Smooth muscle cell (in vitro differentiated cells): ENCODE results near the gene BOC. TPM values are rescaled to one million over a fixed set of nuclear protein-coding genes. Genes with fewer than 3 reads are reported as not detected.

Experiments used
- DNase-seq: peaks from one replicate; lab custom pipeline; 2025; ENCODE audit not compliant: unreplicated experiment; lab: John Stamatoyannopoulos, UW
- H2AFZ ChIP-seq: fragments of 200-600 bp; sonication (generic); 2 replicates; pipeline ENCODE4 v1.6.0; 2016; ENCODE audit warnings: antibody characterized with exemption, low read depth, mild to moderate bottlenecking
- H3F3A ChIP-seq: fragments of 200-600 bp; sonication (generic); 2 replicates; pipeline ENCODE4 v1.6.0; 2017; ENCODE audit warnings: antibody characterized with exemption, low read depth
- H3K27ac ChIP-seq: fragments of 200-600 bp; sonication (generic); 2 replicates; pipeline ENCODE4 v1.5.1; 2016; ENCODE audit warnings: low read depth, mild to moderate bottlenecking
- H3K27me3 ChIP-seq: fragments of 200-600 bp; sonication (generic); 2 replicates; pipeline ENCODE4 v1.6.1; 2016; ENCODE audit warnings: low read depth, mild to moderate bottlenecking
- H3K36me3 ChIP-seq: fragments of 200-600 bp; sonication (generic); 2 replicates; pipeline ENCODE4 v1.5.1; 2016; ENCODE audit warnings: low read depth
- H3K4me1 ChIP-seq: fragments of 200-600 bp; sonication (generic); 2 replicates; pipeline ENCODE4 v1.5.1; 2016; ENCODE audit warnings: low read depth
- H3K4me2 ChIP-seq: fragments of 200-600 bp; sonication (generic); 2 replicates; pipeline ENCODE4 v1.6.0; 2016; ENCODE audit warnings: mild to moderate bottlenecking
- H3K4me3 ChIP-seq: fragments of 200-600 bp; sonication (generic); 2 replicates; pipeline ENCODE4 v1.5.1; 2016; ENCODE audit warnings: mild to moderate bottlenecking
- H3K79me2 ChIP-seq: fragments of 200-600 bp; sonication (generic); 2 replicates; pipeline ENCODE4 v1.6.0; 2016; ENCODE audit warnings: low read depth, mild to moderate bottlenecking
- H3K9ac ChIP-seq: fragments of 200-600 bp; sonication (generic); 2 replicates; pipeline ENCODE4 v1.6.0; 2016; ENCODE audit warnings: low read depth
- H3K9me3 ChIP-seq: fragments of 200-600 bp; sonication (generic); replicated peaks from 2 replicates; pipeline ENCODE4 v1.5.1; 2016; ENCODE audit warnings: low read depth
- H4K20me1 ChIP-seq: fragments of 200-600 bp; sonication (generic); 2 replicates; pipeline ENCODE4 v1.6.0; 2016; ENCODE audit warnings: low read depth
- WGBS: methylation state at CpG from one replicate; pipeline ENCODE4 v1.1.7; 2016; ENCODE audit warnings: low lambda C conversion rate; 5-methylcytosine and 5-hydroxymethylcytosine counted together
- polyA plus RNA-seq: library from polyadenylated mRNA; unstranded; fragments of >200 nt; fragmentation: Nextera tagmentation; extraction: Ambion mirVana; gene quantifications from 2 replicates; pipeline ENCODE4 v1.2.1, GENCODE V29; 2016
- total RNA-seq: library from RNA; depleted of rRNA; stranded (reverse); fragments of >200 nt; gene quantifications from 2 replicates; pipeline ENCODE4 v1.2.3, GENCODE V29; 2014
- TF ChIP-seq, protein P1 (sequence below): fragments of 200-600 bp; sonication (generic); IDR thresholded peaks from 2 replicates; pipeline ENCODE4 v1.5.1; 2017; ENCODE audit warnings: borderline replicate concordance, mild to moderate bottlenecking, antibody characterized with exemption; ENCODE audit not compliant: insufficient read depth, poor library complexity, severe bottlenecking

Gene BOC
- total and polyA plus RNA-seq, 2 experiments from 2014 or later, result 19.5 to 31.2 TPM

- Histone ChIP-seq H3K27ac (no peak overlapping the region), H3K9ac (no peak overlapping the region), H3K36me3 (no peaks in the 10 kb centered on the region), H3K79me2 (no peaks in the 10 kb centered on the region), H3K9me3 (no peaks in the 10 kb centered on the region), H4K20me1 (no peaks in the 10 kb centered on the region), H3K4me2 (no peak overlapping the region), H3K27me3 (no peaks in the 10 kb centered on the region), H3K4me3 (no peak overlapping the region), H3F3A (no peaks in the 10 kb centered on the region), H3K4me1 (no peaks in the 10 kb centered on the region), H2AFZ (no peak overlapping the region)
- 95% methylated on average over 2 of the region's 2 CpGs for WGBS
- TF ChIP-seq, protein P1, sequence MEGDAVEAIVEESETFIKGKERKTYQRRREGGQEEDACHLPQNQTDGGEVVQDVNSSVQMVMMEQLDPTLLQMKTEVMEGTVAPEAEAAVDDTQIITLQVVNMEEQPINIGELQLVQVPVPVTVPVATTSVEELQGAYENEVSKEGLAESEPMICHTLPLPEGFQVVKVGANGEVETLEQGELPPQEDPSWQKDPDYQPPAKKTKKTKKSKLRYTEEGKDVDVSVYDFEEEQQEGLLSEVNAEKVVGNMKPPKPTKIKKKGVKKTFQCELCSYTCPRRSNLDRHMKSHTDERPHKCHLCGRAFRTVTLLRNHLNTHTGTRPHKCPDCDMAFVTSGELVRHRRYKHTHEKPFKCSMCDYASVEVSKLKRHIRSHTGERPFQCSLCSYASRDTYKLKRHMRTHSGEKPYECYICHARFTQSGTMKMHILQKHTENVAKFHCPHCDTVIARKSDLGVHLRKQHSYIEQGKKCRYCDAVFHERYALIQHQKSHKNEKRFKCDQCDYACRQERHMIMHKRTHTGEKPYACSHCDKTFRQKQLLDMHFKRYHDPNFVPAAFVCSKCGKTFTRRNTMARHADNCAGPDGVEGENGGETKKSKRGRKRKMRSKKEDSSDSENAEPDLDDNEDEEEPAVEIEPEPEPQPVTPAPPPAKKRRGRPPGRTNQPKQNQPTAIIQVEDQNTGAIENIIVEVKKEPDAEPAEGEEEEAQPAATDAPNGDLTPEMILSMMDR, result no peak
- no peak for DNase-seq
Observed at GRCh38 chr3:113329757-113330156, 118.4 kb downstream of the BOC start.

DNA sequence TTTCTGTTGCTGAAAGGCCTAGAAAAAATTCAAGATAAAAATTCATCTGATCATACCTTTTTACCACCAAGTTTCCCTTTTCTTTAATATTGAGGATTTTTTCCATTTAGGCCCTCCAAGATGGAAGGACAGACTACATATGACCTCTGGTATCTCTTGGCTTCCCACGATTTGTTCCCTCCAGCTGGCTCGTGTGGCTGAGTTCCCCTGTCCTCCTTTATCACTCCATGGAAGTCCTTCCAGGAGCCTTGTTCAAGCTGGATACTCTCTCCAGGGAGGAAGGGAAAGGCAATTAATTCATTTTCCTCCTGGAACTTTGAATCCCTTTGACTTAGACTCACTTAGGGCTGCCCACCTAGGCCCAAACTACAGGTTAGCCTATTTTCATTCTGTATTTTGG lies 119.4 kb downstream of the BOC start:
- H3K4me1 ChIP-seq, result no peaks in the 10 kb centered on the region
- H4K20me1 ChIP-seq, result no peaks in the 10 kb centered on the region
- WGBS, result 94% methylated on average over 2 of the region's 2 CpGs
- no peaks in the 10 kb centered on the region for H3K27me3 ChIP-seq
- TF ChIP-seq, protein P1, result no peak
- no peak overlapping the region for H3K4me2 ChIP-seq
- no peaks in the 10 kb centered on the region for H3K79me2 ChIP-seq
- H2AFZ ChIP-seq, result no peak overlapping the region
- H3K4me3 ChIP-seq, result no peak overlapping the region
- H3K36me3 ChIP-seq, result no peaks in the 10 kb centered on the region
- no peak for DNase-seq
- H3K9me3 ChIP-seq, result no peaks in the 10 kb centered on the region
- H3K27ac ChIP-seq, result no peak overlapping the region
- no peaks in the 10 kb centered on the region for H3F3A ChIP-seq
- H3K9ac ChIP-seq, result no peak overlapping the region

- no peaks in the 10 kb centered on the region for H3F3A ChIP-seq
Observed at GRCh38 chr3:113331187-113331586, 119.8 kb downstream of the BOC start.

More at GRCh38 chr3:113331187-113331586, 119.8 kb downstream of the BOC start:
- TF ChIP-seq, protein P1, result no peak
- no peak overlapping the region for H3K4me2 ChIP-seq
- no peak overlapping the region for H3K9ac ChIP-seq
- H3K27me3 ChIP-seq, result no peaks in the 10 kb centered on the region
- H4K20me1 ChIP-seq, result no peaks in the 10 kb centered on the region
- no peak overlapping the region for H2AFZ ChIP-seq
- no peak overlapping the region for H3K27ac ChIP-seq
- H3K4me1 ChIP-seq, result no peaks in the 10 kb centered on the region
- H3K4me3 ChIP-seq, result no peak overlapping the region
- no peaks in the 10 kb centered on the region for H3K36me3 ChIP-seq
- DNase-seq, result no peak
- no peaks in the 10 kb centered on the region for H3K9me3 ChIP-seq
- no peaks in the 10 kb centered on the region for H3K79me2 ChIP-seq

Other genes with a start within 250 kb of the BOC start
- gene CD200R1, start 236.5 kb upstream of the BOC start, total RNA-seq, result 1.1 TPM in 1 of 2 replicates, not detected in the other
- not detected in 2 replicates for gene CD200R1, start 236.5 kb upstream of the BOC start, polyA plus RNA-seq
- gene GTPBP8, start 220.6 kb upstream of the BOC start, total RNA-seq, result 17.7 and 21.5 TPM in 2 replicates
- 9.7 and 10.2 TPM in 2 replicates for gene GTPBP8, start 220.6 kb upstream of the BOC start, polyA plus RNA-seq
- 5.2 and 6.1 TPM in 2 replicates for gene CFAP44, start 229.9 kb downstream of the BOC start, total RNA-seq
- 0.55 and 2.4 TPM in 2 replicates for gene CFAP44, start 229.9 kb downstream of the BOC start, polyA plus RNA-seq